Measurements from ENCODE around the gene ACSL6.

ACSL6 gene

GRCh38 chr5:132049559-132049958 is 38.1 kb upstream of the ACSL6 start:
- TF ChIP-seq CTCF (IDR thresholded peaks at IDR 0.05; ENCODE audit: insufficient read depth, low read length, poor library complexity, severe bottlenecking) = no peak
- no peaks in the 10 kb centered on the region; the same call in 1 of the 2 replicates for H3K27me3 ChIP-seq (replicated peaks; ENCODE audit: control insufficient read depth, insufficient read depth, low read length)
- DNase-seq (ENCODE audit: extremely low read depth, insufficient read length) = no peak

GRCh38 chr5:132049093-132049492 is 37.6 kb upstream of the ACSL6 start:
- Histone ChIP-seq H3K27me3 (replicated peaks; ENCODE audit: control insufficient read depth, insufficient read depth, low read length) (no peaks in the 10 kb centered on the region; the same call in 1 of the 2 replicates), H3K36me3 (ENCODE audit: control insufficient read depth, insufficient read depth, low read length) (no peaks in the 10 kb centered on the region), H3K4me3 (replicated peaks; ENCODE audit: low read depth, low read length) (no peak overlapping the region)
- no peak for DNase-seq (ENCODE audit: extremely low read depth, insufficient read length)
- no peak for TF ChIP-seq CTCF (IDR thresholded peaks at IDR 0.05; ENCODE audit: insufficient read depth, low read length, poor library complexity, severe bottlenecking)

More at GRCh38 chr5:132049559-132049958, 38.1 kb upstream of the ACSL6 start:
- Histone ChIP-seq H3K36me3 (ENCODE audit: control insufficient read depth, insufficient read depth, low read length) (no peaks in the 10 kb centered on the region), H3K4me3 (replicated peaks; ENCODE audit: low read depth, low read length) (no peak overlapping the region)

- TF ChIP-seq CTCF (IDR thresholded peaks at IDR 0.05; ENCODE audit: insufficient read depth, low read length, poor library complexity, severe bottlenecking) = no peak
- no peak for DNase-seq (ENCODE audit: extremely low read depth, insufficient read length)
- no peaks in the 10 kb centered on the region for H3K36me3 ChIP-seq (ENCODE audit: control insufficient read depth, insufficient read depth, low read length)
Observed at GRCh38 chr5:132046880-132047299, 35.4 kb upstream of the ACSL6 start.

GRCh38 chr5:132044207-132044606 is 32.7 kb upstream of the ACSL6 start:
- H3K27me3 ChIP-seq (replicated peaks; ENCODE audit: control insufficient read depth, insufficient read depth, low read length) = no peaks in the 10 kb centered on the region; the same call in 1 of the 2 replicates
- no peak for DNase-seq (ENCODE audit: extremely low read depth, insufficient read length)
- no peak overlapping the region for H3K4me3 ChIP-seq (replicated peaks; ENCODE audit: low read depth, low read length)
- no peaks in the 10 kb centered on the region for H3K36me3 ChIP-seq (ENCODE audit: control insufficient read depth, insufficient read depth, low read length)
- TF ChIP-seq CTCF (IDR thresholded peaks at IDR 0.05; ENCODE audit: insufficient read depth, low read length, poor library complexity, severe bottlenecking) = no peak

More at GRCh38 chr5:132046880-132047299, 35.4 kb upstream of the ACSL6 start:
- H3K27me3 ChIP-seq (replicated peaks; ENCODE audit: control insufficient read depth, insufficient read depth, low read length) = no peaks in the 10 kb centered on the region; the same call in 1 of the 2 replicates
- no peak overlapping the region for H3K4me3 ChIP-seq (replicated peaks; ENCODE audit: low read depth, low read length)

- H3K27me3 ChIP-seq (replicated peaks; ENCODE audit: control insufficient read depth, insufficient read depth, low read length) = no peaks in the 10 kb centered on the region
- no peak for DNase-seq (ENCODE audit: extremely low read depth, insufficient read length)
- no peak overlapping the region for H3K4me3 ChIP-seq (replicated peaks; ENCODE audit: low read depth, low read length)
- no peaks in the 10 kb centered on the region for H3K36me3 ChIP-seq (ENCODE audit: control insufficient read depth, insufficient read depth, low read length)
- no peak for TF ChIP-seq CTCF (IDR thresholded peaks at IDR 0.05; ENCODE audit: insufficient read depth, low read length, poor library complexity, severe bottlenecking)
Observed at GRCh38 chr5:132037353-132037752, 25.9 kb upstream of the ACSL6 start.

- Histone ChIP-seq H3K36me3 (ENCODE audit: control insufficient read depth, insufficient read depth, low read length) (no peaks in the 10 kb centered on the region), H3K4me3 (replicated peaks; ENCODE audit: low read depth, low read length) (no peak overlapping the region), H3K27me3 (replicated peaks; ENCODE audit: control insufficient read depth, insufficient read depth, low read length) (no peaks in the 10 kb centered on the region; the same call in 1 of the 2 replicates)
- DNase-seq (ENCODE audit: extremely low read depth, insufficient read length) = no peak
- no peak for TF ChIP-seq CTCF (IDR thresholded peaks at IDR 0.05; ENCODE audit: insufficient read depth, low read length, poor library complexity, severe bottlenecking)
Observed at GRCh38 chr5:132033122-132033521, 21.7 kb upstream of the ACSL6 start.

Measured in GM06990 (cell line).